ENCODE results near the gene POU3F1.

Gene POU3F1

DNA sequence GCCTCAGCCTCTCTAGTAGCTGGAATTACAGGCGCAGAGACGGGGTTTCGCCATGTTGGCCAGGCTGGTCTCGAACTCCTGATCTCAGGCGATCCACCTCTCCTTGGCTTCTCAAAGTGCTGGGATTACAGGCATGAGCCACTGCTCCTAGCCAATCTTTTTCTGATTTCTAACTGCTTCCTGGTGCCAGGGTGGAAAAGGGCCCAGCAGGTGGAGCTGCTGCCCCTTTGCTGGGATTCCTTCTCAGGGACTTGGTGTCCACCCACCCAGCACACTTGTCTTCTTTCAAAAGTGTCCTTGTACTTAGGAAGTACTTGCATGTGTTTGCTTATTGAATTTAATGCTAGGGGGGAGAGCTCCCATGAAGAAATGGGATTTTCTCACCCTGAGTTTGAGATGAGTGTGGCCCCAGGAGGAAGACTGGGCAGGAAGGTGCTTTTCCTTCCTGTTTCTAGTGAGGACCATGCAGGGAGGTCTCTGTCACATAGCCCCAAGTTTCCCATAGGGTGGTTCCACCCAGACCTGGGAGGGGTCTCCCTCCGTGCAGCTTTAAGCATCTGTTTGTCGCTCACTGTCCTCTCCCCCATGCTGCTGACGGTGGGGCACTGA lies 19.9 kb downstream of the POU3F1 start:
- DNase-seq: peak; percentile 55

DNA sequence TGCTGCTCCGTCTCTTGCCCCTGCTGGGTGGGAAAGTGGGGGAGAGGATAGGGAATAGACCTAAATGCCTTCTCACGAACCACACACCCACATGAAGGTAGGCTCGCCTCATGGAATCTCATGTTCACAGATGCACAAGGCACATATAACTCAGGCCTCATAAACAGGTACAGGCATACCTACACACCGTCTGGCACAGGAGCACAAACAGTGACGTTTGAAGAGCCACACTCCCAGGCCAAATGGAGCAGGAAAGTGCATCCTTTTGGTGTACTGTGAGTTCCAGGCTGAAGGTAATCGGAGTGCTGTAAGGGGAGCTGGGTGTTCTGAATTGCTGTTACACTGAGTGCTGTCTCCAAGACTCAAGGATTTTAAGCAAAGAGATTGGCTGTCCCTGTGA lies 20.9 kb downstream of the POU3F1 start:
- DNase-seq: no peak

DNA sequence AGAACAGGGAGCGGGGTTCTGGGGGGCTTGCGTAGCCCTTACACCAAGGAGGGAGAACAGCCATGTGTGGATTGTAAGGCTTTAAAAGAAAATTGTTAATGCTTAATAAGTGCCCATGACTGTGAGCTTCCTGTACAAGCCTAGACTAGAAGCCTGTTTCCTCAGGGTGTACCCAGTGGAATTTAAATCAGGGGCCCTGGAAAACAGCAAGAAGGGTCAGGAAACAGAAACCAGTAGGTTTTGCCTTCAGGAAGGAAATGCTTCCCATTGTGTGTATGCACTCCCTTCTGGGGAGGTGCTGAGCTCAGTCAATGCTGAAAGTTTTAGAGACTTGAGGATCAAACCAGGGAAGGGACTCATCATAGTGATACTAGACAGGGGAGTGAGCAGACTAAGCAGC lies 21.4 kb downstream of the POU3F1 start:
- DNase-seq: no peak

DNA sequence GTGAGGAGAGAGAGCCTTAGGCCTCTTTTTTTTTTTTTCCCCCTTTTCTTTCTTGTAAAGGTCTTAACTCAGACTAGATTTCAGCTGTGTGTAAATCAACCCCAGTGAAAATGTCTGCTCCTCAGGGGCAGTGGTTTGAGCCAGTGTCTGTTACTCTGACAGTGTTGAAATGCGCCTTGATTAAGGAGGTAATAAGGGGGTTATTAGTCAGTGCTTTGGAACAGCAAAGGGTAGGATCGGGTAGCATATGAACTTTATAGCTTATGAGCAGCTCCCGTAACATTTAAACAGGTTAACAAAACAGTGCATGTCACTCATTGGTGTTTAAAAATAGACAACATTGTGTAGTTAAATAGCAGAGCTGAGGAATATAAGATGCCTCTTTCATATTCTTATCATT lies 23.8 kb downstream of the POU3F1 start:
- no peak for DNase-seq

DNA sequence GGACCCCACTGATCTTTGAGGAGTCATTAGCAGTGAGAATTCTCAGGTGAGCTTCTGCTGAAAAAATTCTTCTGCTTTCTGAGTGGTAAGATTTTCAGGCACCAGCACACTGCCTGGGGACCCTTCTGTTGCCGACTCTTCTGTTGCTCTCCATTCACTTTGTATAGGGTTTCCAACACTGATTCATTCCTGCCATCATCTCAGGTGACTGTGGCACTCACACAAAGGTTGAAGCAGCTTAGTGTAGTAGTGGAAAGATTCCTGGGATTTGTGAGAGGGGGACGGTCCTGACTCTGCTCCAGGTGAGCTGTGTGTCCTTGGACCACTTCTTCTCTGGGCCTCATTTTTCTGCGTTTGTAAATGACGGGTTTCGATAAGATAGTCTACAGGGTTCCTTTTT lies 24.6 kb downstream of the POU3F1 start:
- DNase-seq: no peak

DNA sequence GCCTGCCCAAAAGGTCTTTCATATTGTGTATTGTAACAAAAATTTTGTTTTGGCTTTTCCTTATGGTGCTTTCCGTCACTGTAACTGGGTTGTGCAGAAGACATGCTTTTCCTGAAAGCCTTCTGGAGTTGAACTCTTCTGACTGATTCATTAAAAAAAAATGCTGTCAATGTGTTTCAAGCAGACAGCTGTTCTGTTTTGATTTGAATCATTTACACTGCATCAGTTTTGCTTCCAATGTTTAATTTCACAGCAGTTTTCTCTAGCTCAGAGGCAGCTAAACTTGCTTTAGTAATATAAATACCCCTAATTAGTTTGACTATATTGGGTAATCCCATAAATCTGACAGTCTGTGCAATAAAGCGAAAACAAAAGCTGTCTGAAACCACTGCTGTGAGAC lies 26.2 kb downstream of the POU3F1 start:
- DNase-seq: no peak

DNA sequence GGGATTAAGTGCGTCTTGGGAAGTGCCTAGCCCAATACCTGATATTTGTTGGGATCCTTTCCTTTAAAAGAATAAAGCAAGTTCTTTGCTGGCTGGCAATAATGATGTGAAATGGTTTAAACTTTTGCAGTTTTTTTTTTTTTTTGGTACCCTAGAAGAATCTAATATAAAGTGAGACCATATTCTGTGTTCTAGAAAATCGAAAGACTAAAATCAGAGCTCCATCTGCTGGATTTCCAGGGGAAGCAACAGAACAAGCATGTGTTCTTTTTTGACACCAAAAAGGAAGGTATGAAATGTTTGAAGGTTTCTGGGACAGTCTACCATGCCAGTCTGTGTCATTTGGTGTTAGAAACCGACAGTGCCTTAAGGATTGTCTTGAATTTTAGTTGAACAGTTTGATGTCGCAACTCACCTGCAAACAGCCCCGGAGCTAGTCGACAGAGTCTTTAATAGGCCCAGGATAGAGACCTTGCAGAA lies 27.7 kb downstream of the POU3F1 start:
- DNase-seq: no peak

DNA sequence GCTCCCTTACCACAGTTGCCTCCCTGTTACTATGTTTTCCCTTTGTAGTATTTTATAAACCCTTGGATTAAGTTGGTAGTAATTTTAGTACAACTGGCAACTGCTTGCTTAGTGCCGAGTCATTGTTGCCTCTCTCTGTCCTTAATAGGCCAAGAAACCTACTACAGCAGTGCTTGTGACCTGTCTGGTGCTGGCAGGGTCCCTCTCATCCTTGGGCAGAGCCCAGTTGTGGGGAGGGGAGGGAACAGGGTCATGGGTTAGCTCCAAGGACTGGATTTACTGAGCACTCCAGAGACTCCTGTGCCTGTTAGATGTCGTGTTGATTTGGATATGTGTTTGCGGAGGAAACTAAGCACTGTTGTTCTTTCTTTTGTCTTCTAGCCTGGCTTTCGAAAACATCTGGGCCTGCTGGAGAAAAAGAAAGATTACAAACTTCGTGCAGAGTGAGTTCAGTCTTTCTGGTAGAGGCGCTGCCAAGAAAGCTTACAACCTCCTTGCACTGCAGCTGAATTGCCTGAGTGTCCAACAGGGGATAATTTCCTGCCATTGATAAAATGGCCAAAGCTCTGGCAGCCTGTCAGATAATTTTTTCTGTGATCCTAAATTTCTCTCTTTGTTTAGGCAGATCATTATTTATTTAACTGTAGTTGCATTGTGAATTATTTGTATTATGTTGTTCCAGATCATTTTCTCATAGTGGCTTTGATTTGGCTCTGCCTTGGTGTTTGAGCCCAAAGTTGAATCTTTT lies 30.4 kb downstream of the POU3F1 start:
- DNase-seq: no peak

DNA sequence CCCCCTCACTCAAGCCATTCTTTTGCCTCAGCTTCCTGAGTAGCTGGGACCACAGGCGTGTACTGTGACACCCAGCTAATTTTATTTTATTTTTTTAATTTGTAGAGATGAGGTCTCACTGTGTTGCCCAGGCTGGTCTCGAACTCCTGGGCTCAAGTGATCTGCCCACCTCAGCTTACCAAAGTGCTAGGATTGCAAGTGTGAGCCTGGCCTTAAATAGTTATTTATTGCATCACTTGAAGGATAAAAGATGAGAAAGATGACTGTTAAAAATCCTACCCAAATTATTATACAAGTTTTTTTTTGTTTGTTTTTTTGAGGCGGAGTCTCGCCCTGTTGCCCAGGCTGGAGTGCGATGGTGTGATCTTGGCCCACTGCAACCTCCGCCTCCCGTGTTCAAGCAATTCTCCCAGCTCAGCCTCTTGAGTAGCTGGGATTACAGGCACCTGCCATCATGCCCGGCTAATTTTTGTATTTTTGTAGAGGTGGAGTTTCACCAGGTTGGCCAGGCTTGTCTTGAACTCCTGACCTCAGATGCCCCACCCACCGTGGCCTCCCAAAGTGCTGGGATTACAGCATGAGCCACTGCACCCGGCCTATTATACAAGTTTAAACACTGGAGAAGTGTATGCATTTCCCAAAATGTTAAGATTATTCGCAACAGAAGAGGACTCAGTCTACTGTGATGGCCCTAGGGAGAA lies 31.7 kb downstream of the POU3F1 start:
- DNase-seq: no peak

DNA sequence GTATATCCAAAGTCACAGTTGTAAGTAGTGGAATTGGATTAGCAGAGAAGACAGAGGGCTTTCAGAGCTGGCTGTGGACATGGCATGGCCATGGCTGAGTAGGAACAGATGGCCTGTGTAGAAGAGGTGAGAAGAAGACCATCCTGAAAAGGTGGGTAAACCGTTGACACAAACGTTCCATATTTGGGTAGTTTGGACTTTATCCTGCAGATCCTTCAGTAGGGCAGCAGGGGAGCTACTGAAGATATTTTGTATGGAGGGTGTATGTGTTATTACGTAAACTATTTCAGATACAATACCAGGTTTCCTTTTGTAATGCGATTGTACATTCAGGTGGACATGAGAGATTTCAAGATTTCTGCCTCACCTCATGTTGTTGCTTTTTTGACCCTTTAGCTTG lies 32.4 kb downstream of the POU3F1 start:
- DNase-seq: no peak

DNA sequence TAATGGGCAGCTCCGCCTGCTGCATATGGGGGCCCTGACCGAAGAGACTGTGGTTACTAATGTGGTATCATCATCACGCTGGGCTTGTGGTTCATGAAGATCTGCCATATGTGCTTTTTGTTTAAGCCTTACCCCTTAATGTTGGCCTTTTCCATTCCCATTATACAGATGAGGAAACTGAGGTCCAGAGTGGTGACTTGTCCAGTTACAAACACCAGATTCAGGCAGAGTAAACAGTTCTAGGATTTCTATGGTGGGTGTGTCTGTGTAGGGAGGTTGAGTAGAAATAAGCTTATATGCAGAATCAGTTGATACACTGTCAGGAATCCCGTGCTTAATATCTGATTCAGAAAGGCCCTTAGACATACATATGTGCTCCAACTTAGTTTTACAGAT lies 33.4 kb downstream of the POU3F1 start:
- no peak for DNase-seq

DNA sequence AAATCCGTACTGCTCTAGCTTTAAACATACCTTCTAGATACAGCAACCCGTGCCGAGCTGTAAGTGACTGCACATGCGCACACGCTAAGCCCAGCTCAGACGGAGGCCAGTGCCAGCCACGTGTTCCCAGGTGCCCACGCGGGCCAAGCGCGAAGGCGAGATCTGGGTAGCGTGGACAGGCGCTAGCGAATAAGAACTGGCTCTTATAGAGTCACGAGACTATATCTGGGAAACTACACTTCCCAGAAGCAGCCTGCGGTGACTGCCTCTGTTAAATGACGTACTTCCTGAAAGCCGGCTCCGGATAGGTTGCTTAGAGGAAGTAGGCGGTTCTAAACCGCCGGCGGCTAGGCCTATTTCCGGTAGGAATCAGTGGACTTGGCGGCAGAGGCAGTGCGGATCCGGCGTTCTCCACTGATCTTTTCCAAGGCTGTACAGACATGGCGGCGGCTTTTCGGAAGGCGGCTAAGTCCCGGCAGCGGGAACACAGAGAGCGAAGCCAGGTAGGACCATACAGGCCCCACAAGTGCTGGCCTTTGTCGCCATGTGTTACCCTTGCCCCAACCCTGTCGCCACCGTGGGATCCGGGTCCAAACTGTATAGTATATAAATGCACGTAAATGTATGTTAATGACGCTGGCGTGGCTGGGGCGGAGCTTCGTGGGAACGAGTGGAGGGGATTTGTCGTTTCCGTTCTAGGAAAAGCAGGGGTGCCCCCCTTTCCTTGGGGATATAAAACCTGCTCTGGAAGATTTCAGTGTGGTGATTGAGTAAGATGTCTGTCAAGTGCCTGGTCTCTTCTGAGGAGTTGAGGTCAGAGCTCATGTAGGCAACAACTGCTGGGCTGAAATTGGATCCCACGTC lies 34.0 kb downstream of the POU3F1 start, which contains the start of gene UTP11:
TSS of gene UTP11 (plus strand) at position 372 of the 864 bp plus-strand sequence. CDS start at position 441, 69 bp downstream.
- peak; percentile 89 for DNase-seq

DNA sequence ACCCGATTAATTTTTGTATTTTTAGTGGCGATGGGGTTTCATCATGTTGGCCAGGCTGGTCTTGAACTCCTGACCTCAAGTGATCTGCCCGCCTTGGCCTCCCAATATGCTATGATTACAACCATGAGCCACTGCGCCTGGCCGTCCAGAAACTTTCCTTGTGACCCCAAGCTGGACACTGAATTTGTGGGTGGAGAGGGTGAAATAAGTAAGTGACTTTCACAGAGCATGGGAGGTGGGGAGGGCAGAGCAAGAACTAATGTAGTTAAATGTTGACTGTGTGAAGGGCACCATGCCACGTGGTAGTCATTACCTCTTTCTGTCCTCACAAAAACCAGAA lies 36.8 kb downstream of the POU3F1 start:
- no peak for DNase-seq

DNA sequence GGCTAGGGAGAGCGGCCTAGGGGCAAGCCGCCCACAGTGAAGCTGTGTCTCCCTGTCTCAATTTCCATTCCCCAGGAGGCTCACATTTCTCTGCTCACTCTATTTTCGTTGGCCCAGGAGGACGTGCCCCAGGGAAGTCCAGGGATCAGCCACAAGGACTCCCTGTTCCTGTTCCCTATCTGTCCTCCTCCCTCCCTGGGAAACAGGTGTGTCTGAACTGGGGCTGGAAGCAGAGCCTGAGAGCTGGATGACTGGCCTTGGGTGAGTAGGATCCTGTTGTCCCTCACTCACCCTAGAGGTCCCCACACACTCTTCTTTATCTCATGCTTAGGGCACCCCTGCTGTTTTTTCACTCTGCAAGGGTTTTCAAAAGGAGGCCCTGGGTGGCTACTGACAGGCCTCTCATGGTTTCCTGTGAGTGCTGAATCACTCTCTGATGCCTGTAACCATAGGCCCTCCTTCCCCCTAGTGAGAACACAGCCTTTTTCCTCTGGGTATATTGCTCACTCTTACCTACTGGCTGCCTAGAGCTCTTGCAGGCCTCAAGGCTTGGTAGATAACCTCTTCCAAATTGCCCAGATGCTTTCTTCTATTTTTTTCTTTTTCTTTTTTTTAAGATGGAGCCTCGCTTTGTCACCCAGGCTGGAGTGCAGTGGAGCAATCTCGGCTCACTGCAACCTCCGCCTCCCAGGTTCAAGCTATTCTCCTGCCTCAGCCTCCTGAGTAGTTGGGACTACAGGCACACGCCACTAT lies 37.3 kb downstream of the POU3F1 start:
- DNase-seq: peak; percentile 56

DNA sequence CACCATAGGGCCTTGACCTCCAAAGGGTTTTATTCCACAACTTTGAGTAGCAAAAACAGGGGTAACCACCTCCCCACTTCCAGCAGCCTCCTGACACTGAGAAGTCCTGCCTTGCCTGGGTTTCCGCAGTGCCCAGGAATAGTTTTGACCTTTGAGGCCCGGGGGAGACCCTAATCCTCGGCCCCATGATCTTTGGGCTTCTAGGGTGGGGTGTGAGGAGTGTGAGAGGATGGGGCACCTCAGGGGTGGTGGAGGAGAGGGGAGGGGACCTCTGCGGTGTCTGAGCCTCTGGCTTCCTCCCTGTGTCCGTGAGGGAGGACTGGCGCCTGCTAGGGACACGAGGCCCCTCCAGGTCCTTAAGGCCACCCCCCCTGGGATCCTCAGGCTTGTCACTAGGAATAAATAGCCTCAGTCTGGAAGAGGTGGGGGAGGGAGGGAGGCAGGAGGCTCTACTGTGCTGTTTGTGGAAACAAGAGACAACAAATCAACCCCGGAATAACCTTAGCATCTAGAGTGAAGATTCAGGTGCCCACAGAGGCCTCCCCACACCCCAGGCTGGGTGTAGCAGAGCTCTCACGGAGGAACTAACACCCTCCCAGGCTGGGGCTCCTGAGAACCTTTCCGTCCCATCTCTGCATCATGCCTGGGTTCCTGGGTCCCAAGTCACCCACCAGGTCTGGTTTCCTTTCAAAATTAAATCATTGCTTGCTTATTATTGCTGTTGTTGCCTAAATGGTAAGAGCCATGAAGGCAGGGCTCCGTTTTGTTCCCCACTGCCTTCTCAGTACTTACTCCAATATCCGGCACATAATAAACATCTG lies 40.4 kb downstream of the POU3F1 start:
- no peak for DNase-seq

DNA sequence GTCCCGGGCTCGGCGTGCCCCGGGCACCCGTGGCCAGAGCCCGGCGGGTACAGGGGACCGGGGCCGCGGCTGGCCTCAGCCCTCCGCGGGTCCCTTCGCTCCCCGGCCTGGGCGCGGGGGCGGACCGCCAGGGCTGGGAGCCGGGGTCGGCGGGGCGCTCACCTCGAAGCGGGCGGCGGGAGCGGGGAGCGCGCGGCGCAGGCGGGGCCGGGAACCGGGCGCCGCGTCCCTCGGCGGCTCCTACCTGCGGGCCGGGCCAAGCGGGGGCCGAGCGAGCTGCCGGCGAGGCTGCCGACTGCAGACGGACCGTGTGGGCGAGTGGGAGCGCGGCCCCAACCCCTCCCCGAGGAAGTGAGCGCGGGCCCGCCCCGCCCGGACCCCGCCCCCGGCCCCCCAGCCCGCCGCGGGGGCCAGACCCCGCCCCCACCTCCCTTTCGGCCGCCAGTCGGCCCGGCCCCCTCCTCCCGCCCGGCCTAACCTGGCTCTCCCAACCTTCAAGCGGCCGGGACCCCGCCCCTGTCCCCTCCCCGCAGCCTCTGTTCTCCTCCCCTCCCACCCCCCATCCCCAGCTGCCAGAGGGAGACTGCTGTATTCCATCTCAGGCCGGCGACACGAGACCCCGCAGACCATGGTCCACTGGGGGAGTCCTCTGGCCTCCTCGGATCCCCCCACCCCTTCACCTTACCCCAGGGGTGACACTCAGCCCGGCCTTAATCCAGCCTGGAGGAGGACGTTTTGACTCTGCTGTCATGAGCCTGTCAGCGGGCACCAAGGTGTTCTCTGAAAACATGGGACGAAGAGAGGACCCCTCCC lies 41.2 kb downstream of the POU3F1 start, which contains the start of gene FHL3:
TSS of gene FHL3 (minus strand) at position 320 of the 813 bp plus-strand sequence. CDS start 6,102 bp downstream, outside the sequence.
- peak; percentile 79 for DNase-seq

DNA sequence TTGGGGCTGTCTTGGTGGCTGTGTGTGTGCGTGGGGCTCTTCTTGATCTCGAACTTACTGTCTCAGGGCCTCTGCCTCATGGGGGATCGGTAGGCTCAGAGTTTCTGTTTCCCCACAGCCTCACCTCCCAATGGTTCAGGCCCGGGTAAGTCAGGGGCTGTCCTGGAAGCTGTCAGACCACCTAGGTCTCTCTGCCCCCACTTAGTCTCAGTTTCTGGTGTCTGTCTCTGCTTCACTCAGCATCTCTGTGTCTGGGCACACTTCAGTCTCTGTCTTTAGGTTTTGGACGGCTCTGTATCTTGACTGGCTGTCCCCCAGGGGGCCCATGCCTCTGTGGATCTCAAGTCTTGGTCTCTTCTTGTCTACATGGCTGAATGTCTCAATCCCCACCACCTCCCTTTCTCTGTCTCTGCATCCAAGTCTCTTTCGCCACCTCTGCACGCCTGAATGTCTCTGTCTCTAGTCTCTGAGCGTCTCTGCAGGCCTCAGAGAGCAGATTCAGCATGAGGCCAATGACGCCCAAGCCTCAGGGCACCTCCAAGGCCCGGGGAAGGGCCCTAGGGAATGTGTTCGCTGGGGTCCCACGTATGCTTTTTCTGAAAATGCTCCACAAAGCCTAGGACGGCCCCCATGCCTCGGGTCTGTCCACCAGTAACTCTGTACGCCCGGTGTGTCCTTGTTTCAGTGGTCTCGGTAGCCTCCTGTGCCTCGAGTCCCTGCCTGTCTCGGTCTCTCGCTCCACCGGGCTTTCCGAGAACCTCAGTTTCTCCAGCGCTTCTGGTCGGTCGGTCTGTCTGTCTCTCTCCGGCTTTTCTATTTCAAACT lies 42.1 kb downstream of the POU3F1 start:
- peak; percentile 42 for DNase-seq

DNA sequence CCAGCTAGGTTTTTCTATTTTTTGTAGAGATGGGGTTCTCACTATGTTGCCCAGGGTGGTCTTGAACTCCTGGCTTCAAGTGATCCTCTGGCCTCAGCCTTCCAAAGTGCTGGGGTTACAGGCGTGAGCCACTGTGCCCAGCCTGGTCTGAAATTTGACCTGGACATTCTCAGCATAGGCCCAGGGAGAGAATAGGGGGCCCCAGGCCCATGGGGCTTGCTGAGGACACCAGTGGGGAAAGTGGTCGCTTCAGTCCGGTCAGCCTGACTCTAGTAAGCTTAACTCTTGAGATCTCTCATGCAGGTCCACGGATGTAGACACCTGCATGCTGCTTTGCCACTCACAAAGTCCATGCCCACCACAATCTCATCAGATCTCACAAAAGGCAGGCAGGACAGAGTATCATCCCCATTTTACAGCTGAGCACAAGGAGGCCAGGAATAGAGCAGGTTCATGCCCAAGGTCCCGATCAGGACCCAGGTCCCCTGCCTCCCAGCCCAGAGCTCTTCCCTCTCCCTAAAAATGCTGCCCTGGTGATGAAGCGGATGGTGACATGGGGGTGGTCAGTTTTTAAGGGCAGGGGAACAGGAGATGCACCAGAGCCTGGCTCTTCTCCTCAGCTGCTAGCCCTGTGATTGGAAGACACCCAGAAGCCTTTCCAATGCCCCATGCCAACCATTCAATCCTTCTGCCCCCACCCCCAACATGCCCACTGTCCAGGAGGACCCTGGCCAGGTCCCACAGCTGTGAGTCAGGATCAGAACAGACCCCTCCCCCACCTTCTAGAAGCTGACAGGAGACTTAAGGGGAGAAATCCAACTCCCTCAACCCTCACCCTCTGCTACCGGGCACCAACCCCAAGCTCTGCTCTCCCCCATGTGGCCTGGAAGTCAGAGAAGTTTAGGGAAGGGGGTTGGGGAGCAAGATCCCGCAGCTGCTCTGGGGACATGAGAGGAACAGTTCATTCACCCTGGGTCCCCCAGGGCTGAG lies 43.0 kb downstream of the POU3F1 start:
- no peak for DNase-seq

Data from CD4-positive, alpha-beta T cell treated with Interleukin-17A for 4 hours (primary cell).